Ovary (tissue), 3 donors: ENCODE measurements around the gene ATP5F1E.

Experiments
- CTCF ChIP-seq, 3 donors: fragments of 450-650 bp in 2 of 3; fragments of 200-600 bp in 1 of 3; IDR thresholded peaks; one replicate each; pipeline versions ENCODE4 v1.5.1 to v1.8.0; 2016 to 2022; ENCODE audit warnings: antibody characterized with exemption in 3 of 3, mild to moderate bottlenecking in 1 of 3
- POLR2A ChIP-seq: fragments of 450-650 bp; IDR thresholded peaks from one replicate; pipeline ENCODE4 v1.6.1; 2017; ENCODE audit warnings: antibody characterized with exemption, mild to moderate bottlenecking, moderate library complexity
- donor health status: DM: no; HTN: no; CAD: no.

- no peak for TF ChIP-seq CTCF (IDR thresholded peaks at IDR 0.05)
- no peak for TF ChIP-seq POLR2A
Measured at GRCh38 chr20:59015411-59015810, 16.7 kb downstream of the ATP5F1E start.
